Lower leg skin (tissue), 4 donors: Measurements from ENCODE around the gene TRDMT1. TPM values are rescaled to one million over a fixed set of nuclear protein-coding genes. Genes with fewer than 3 reads are reported as not detected.

ENCODE experiments used
- DNase-seq, 2 donors: peaks; one replicate each; pipeline ENCODE4 v3.0.0-alpha.2; 2019; ENCODE audit warnings: low spot score in 2 of 2
- H3K4me3 ChIP-seq: fragments of 200-600 bp; sonication (generic); 2 replicates; pipeline ENCODE4 v1.5.1; 2017; ENCODE audit warnings: mild to moderate bottlenecking, low read depth; ENCODE audit not compliant: poor library complexity, severe bottlenecking
- POLR2A ChIP-seq, 2 donors: fragments of 450-650 bp; IDR thresholded peaks; one replicate each; pipeline ENCODE4 v1.6.1; 2016 to 2017; ENCODE audit warnings: antibody characterized with exemption in 2 of 2, mild to moderate bottlenecking in 1 of 2, moderate library complexity in 1 of 2
- WGBS, 2 donors: methylation state at CpG; one replicate each; pipeline ENCODE4 v1.1.5; 2018; 5-methylcytosine and 5-hydroxymethylcytosine counted together
- intact Hi-C: fragments of 100-400 bp; cut with DNase I; formaldehyde crosslinking; loops from one replicate; pipeline ENCODE4 v1.15.0; 2023; ENCODE audit warnings: low total_unique reads
- total RNA-seq, 4 donors: library from RNA; depleted of rRNA; stranded (reverse); fragments of >200 nt; gene quantifications; one replicate each; pipeline ENCODE4 v1.1.0, GENCODE V29; 2016
- TF ChIP-seq, protein P1 (sequence below), 3 donors: fragments of 450-650 bp; IDR thresholded peaks; one replicate each; pipeline ENCODE4 v1.5.1; 2016; ENCODE audit warnings: antibody characterized with exemption in 3 of 3, mild to moderate bottlenecking in 3 of 3, moderate library complexity in 2 of 3

Gene TRDMT1
- total RNA-seq, 4 donors from 2014 or later = 3.9 to 4.5 (median 4.1) TPM

DNA sequence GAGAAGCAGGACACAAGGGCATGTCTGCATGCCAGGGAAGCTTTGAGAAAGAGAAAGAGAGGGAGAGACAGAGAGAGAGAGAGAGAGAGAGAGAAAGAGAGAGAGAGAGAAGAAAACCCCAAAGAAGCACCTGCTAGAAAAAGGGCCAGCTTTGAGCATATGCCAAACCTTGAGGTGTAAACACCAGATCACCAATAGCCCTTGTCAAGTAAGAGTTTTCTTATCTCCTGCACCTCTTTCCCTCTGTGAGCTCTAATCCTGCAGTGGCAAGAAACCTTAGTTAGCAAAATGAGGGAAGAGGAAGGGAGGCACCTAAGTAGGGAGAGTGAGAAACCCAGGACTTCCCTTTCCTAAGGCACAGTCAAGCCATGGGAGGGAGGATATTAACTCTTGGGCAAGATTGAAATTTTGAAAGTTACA lies 11.3 kb upstream of the TRDMT1 start:
- no peak overlapping the region for H3K4me3 ChIP-seq
- DNase-seq = no peak
- no peak for TF ChIP-seq POLR2A (IDR thresholded peaks at IDR 0.05)
- TF ChIP-seq, protein P1, sequence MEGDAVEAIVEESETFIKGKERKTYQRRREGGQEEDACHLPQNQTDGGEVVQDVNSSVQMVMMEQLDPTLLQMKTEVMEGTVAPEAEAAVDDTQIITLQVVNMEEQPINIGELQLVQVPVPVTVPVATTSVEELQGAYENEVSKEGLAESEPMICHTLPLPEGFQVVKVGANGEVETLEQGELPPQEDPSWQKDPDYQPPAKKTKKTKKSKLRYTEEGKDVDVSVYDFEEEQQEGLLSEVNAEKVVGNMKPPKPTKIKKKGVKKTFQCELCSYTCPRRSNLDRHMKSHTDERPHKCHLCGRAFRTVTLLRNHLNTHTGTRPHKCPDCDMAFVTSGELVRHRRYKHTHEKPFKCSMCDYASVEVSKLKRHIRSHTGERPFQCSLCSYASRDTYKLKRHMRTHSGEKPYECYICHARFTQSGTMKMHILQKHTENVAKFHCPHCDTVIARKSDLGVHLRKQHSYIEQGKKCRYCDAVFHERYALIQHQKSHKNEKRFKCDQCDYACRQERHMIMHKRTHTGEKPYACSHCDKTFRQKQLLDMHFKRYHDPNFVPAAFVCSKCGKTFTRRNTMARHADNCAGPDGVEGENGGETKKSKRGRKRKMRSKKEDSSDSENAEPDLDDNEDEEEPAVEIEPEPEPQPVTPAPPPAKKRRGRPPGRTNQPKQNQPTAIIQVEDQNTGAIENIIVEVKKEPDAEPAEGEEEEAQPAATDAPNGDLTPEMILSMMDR (IDR thresholded peaks at IDR 0.05) = no peak
- intact Hi-C loops = no loop called here

DNA sequence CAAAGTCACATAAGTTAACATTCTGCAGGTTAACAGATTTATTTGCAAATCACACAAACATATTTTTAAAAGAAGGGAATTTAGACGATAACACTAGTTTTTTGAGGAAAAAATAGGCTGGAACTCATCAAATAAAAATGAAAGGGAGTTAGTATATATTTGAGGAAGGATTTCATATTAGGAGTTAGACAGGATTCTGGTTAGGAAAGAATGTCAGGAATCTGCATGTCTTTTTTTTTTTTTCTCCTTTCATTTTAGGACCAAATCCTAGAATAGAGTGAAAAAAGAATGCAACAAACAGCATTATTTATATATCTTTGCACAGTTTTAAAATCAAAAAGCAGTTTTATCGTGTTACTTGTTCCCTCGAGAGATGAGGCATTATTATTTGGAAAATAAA lies 8.9 kb upstream of the TRDMT1 start:
- intact Hi-C loops = no loop called here
- TF ChIP-seq, protein P1 (IDR thresholded peaks at IDR 0.05) = no peak
- TF ChIP-seq POLR2A (IDR thresholded peaks at IDR 0.05) = no peak
- WGBS, 2 donors = 44 to 50% methylated on average over 3 of the region's 3 CpGs
- H3K4me3 ChIP-seq = no peak overlapping the region
- no peak for DNase-seq

DNA sequence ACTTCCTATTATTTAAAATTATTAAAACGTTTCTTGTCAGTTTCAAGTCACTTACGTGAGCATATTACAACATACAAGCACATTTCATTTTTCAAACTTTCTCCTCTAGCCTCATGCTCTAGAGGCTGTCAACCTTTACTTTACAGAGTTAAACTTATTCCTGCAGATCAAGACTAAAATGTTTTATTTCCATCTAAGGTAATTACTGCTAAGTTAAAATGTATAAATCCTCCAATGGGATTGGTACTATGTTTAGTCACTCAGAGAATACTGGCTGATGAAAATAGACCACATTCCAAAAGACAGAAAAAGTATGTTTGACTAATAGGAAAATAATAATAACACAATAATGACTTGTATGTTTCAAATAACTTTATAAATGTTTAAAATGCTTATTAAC lies 8.4 kb upstream of the TRDMT1 start:
- intact Hi-C loops = no loop called here

DNA sequence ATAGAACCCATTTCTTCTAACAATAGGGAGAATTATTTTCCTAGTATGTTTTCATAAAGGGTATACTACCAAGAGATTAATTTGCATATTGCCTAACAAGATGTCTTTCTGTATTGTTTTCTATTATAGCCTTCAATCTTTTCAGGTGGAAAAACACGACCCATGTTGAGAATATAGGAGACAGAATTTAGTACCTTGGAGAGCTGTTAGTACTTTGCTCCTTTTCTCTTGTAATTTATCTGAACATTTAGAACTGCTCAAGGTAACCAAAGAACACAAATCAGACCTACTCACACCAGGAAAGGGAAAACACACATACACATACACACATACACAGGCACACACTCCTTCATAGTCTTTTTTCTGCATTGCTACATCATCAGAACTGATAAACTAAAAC lies 7.8 kb upstream of the TRDMT1 start:
- H3K4me3 ChIP-seq = no peak overlapping the region
- no peak for DNase-seq
- WGBS, 2 donors = 73 to 92% methylated on average over 1 of the region's 1 CpG
- TF ChIP-seq POLR2A (IDR thresholded peaks at IDR 0.05) = no peak
- TF ChIP-seq, protein P1 (IDR thresholded peaks at IDR 0.05) = no peak
- intact Hi-C loops = no loop called here

More for the DNA sequence above, 8.4 kb upstream of the TRDMT1 start:
- WGBS, 2 donors = 68 to 69% methylated on average over 2 of the region's 2 CpGs
- no peak for DNase-seq
- TF ChIP-seq, protein P1 (IDR thresholded peaks at IDR 0.05) = no peak
- no peak for TF ChIP-seq POLR2A (IDR thresholded peaks at IDR 0.05)
- H3K4me3 ChIP-seq = no peak overlapping the region

DNA sequence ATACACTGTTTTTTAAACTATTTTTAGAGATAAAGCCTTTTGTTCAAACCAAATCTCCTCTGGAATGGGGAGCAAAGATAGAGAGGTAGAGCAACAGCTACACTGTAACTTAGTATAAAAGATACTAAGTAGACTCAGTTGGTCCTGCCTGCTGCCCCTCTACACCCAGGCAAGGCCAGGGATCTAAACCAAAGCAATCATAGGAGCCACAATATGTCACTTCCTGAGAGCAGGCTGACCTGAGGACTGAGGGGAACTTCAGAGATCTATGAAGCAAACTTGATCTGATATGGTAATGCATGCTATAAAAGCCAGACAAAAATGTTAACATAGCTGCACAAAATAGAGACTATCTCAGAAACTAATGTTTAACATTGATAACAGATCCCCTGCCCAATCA lies 7.0 kb upstream of the TRDMT1 start:
- no peak for DNase-seq
- intact Hi-C loops = no loop called here
- no peak overlapping the region for H3K4me3 ChIP-seq
- TF ChIP-seq POLR2A (IDR thresholded peaks at IDR 0.05) = no peak
- TF ChIP-seq, protein P1 (IDR thresholded peaks at IDR 0.05) = no peak

DNA sequence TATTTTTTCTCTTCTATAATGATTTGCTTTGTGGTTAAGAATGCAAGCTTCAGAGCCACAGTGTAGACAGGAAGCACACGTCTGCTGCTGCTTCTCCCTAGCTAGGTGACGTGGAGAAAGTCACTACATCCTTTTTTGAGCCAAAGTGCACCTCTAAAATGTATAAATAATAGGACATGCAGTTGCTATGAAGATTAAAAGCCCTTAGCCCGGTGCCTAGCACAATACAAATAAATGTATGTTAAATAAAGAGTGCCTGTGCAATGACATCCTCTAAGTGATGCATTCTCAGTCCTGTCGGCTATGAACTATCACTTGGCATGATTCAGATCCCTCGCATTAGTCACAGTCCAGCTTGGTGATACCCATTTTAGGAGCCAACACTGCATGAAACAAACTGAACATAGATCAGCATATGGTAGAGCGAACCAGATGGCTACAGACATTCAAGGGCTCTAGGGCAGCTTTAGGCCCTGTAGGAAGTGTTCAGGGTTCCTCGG lies 4.8 kb upstream of the TRDMT1 start:
- intact Hi-C loops = no loop called here
- DNase-seq = no peak
- WGBS, 2 donors = 72 to 86% methylated on average over 7 of the region's 7 CpGs
- H3K4me3 ChIP-seq = no peak overlapping the region
- TF ChIP-seq POLR2A (IDR thresholded peaks at IDR 0.05) = no peak
- TF ChIP-seq, protein P1 (IDR thresholded peaks at IDR 0.05) = no peak
